ENCODE results near the gene FSD1.
"Not testable (repeated sequence)": the region's sequence is repeated elsewhere in the genome, so short reads cannot be mapped to it uniquely, and the experiment has no call there.

Gene FSD1

GRCh38 chr19:4345342-4346019 is 41.1 kb downstream of the FSD1 start:
- DNase-seq (ENCODE audit: low read depth in 2 of 2), result no peak

- DNase-seq (ENCODE audit: low read depth in 2 of 2), result no peak
Observed at GRCh38 chr19:4346020-4346383, 41.6 kb downstream of the FSD1 start.

- no peak for DNase-seq (ENCODE audit: low read depth in 2 of 2)
Observed at GRCh38 chr19:4347521-4347920, 43.1 kb downstream of the FSD1 start.

GRCh38 chr19:4349225-4349624 is 44.8 kb downstream of the FSD1 start:
- not testable (repeated sequence) for DNase-seq (ENCODE audit: low read depth in 2 of 2)

GRCh38 chr19:4350111-4350510 is 45.7 kb downstream of the FSD1 start:
- DNase-seq (ENCODE audit: low read depth in 2 of 2), result no peak

- DNase-seq (ENCODE audit: low read depth in 2 of 2), result no peak
Observed at GRCh38 chr19:4350726-4351125, 46.3 kb downstream of the FSD1 start.

GRCh38 chr19:4352701-4353121 is 48.3 kb downstream of the FSD1 start:
- DNase-seq (ENCODE audit: low read depth in 2 of 2), result no peak

GRCh38 chr19:4354282-4354681 is 49.9 kb downstream of the FSD1 start:
- DNase-seq (ENCODE audit: low read depth in 2 of 2), result no peak

GRCh38 chr19:4354897-4355296 is 50.5 kb downstream of the FSD1 start:
- no peak for DNase-seq (ENCODE audit: low read depth in 2 of 2)

- DNase-seq (ENCODE audit: low read depth in 2 of 2), result no peak
Observed at GRCh38 chr19:4357095-4357797, 52.8 kb downstream of the FSD1 start.

GRCh38 chr19:4357921-4358326 is 53.5 kb downstream of the FSD1 start:
- no peak for DNase-seq (ENCODE audit: low read depth in 2 of 2)

- DNase-seq (ENCODE audit: low read depth in 2 of 2), result no peak
Observed at GRCh38 chr19:4358709-4359626, 54.6 kb downstream of the FSD1 start.

- no peak for DNase-seq (ENCODE audit: low read depth in 2 of 2)
Observed at GRCh38 chr19:4359627-4360000, 55.2 kb downstream of the FSD1 start.

- no peak for DNase-seq (ENCODE audit: low read depth in 2 of 2)
Observed at GRCh38 chr19:4360081-4360569, 55.7 kb downstream of the FSD1 start.

GRCh38 chr19:4360641-4361151 is 56.3 kb downstream of the FSD1 start:
- DNase-seq (ENCODE audit: low read depth in 2 of 2), result no peak

GRCh38 chr19:4361152-4362046 is 57.0 kb downstream of the FSD1 start:
- no peak for DNase-seq (ENCODE audit: low read depth in 2 of 2)

- DNase-seq (ENCODE audit: low read depth in 2 of 2), result no peak
Observed at GRCh38 chr19:4362101-4362828, 57.9 kb downstream of the FSD1 start.

- DNase-seq (ENCODE audit: low read depth in 2 of 2), result no peak
Observed at GRCh38 chr19:4362831-4363545, 58.6 kb downstream of the FSD1 start.

- no peak for DNase-seq (ENCODE audit: low read depth in 2 of 2)
Observed at GRCh38 chr19:4363571-4364304, 59.3 kb downstream of the FSD1 start.

Measured in fibroblast of skin of left quadriceps (primary cell).